Smooth muscle cell of the brain vasculature (primary cell): ENCODE results near the gene DOCK4.
A peak's percentile ranks its signal among the peaks of the same experiment; 100 is the strongest.
"Not testable (repeated sequence)": the region's sequence is repeated elsewhere in the genome, so short reads cannot be mapped to it uniquely, and the experiment has no call there.

ENCODE experiments used
- DNase-seq: peaks from one replicate; pipeline ENCODE4 v3.0.0-alpha.2; 2012; ENCODE audit warnings: low read depth, low spot score

Gene DOCK4

DNA sequence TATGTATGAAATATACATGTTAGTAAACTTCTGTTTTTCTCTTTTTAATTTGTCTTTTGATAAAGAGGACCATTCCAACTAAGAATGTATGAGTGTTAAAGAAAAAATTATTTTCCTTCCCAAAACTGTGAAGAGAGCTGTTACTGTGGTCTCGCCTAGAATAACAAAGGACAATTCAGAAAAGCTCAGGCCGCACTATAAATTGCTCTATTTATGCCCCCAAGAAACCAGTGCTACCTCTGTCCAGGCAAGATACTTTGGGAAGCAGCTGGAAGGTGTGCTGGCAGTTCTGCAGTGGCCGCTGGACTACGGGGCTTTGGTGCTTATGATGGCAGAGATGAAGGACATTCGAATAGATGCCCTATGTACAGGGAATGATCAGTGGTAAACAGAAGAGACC lies 252.1 kb downstream of the DOCK4 start:
- no peak for DNase-seq

DNA sequence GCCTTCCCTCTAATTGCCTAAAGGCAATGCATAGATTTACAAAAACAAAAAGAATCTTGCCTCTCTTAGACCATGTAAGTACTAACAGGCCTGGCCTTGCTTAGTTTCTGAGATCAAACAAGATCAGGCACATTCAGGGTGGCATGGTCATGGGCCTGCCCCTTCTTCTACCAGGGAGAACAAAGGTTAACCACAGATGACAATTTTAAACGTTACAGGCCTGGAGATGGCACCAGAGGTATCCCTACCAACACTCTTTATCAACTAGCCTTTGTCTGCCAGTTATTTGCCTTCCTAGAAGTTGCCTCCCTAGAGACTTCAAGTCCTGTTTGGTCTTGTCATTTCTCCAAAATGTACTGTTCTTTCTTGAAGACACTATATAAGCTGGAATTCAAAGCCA lies 252.6 kb downstream of the DOCK4 start:
- no peak for DNase-seq

DNA sequence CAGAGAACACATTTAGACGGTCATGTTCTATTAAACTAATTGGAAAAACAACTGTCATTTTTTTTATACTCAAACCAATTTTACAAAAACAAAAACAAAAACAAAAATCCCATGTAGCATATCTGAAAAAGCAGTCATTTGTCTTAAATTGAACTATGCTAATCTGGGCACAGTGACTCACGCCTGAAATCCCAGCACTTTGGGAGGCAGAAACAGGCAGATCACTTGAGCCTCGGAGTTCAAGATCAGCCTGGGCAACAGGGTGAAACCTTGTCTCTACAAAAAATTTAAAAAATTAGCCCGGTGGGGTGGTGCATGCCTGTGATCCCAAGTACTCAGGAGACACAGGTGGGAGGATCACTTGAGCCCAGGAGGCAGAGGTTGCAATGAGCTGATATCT lies 253.4 kb downstream of the DOCK4 start:
- no peak for DNase-seq

DNA sequence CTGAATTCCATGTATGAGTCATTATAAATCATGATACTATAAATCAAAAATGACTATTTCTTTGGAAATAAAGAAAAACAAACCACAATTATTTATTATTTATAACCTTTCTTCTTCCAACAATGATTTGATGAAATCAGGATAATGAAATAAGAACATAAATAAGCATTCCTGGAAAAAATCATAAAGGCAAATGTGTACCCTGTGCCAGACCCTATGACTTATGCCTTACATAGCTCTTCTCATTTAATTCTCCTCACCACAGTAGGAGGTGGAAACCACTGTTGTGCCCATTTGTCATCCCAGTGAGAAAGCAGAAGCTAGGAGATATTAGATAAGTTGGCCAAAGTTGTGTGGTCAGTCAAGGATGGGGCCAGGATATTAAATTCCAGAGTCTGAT lies 255.1 kb downstream of the DOCK4 start:
- DNase-seq = no peak

DNA sequence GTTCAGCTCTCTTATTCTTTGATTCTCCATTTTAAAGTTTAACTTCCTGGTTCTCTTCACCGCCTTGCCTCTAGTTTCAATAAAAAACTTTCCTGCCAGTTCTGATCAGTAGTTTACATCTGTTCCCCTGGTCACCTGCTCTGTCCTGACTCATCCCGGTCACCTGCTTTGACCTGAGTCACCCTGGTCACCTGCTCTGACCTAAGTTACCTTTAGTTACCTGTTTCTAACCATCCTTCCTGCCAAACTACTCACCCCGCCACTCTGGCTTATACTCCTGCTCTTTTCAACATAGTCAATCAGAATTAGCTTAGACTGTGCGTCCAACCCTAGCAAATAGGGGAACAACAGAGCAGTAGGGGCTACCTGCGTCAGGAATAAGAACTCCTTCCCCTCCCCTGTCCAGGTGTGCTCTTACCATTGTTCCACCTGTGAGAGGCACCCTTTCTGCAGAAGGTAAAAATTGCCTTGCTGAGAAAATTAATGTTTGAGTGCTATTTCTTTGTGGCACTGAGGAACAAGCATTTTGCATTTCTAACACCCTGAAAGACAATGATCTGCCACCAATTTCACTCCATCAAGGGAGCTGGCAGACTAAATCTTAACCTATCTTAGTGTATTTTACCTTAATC lies 263.6 kb downstream of the DOCK4 start:
- DNase-seq = no peak

DNA sequence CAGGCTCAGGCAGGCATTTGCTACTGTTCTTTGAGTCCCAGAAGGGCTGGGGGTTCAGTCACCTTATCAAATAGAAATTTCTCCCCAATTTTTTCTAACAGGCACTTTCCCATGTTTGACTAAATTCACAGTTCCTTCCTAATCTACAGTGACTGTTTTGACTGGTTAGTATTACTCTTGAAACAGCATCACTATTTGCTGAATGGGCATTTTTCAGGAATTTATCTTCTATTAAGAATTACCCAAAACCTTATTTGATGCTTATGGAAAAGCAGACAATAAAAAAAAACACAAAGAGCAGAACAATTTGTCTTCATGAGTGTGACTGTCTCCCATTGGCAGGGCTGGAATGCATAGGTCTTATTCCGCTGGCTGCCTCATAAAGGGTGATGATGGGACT lies 269.0 kb downstream of the DOCK4 start:
- no peak for DNase-seq

DNA sequence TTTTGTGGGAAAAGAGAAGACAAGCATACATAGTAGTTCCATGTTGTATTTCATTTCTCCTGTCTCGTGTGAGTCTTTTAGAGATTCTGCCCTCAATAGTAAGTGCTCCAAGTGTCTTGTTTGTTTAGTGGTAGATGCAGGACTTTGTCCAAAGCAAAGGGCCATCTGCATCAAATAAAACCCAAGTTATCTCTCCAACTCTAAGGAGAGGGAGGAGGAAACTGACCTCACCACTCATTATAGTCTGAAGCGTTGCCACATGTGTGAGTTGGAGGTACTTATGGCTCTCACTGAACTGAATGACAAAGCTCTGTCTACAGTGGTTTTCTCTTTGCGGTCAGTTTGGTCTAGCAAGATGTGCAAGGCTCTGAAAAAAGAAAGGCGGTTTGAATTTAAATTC lies 272.6 kb downstream of the DOCK4 start:
- no peak for DNase-seq

DNA sequence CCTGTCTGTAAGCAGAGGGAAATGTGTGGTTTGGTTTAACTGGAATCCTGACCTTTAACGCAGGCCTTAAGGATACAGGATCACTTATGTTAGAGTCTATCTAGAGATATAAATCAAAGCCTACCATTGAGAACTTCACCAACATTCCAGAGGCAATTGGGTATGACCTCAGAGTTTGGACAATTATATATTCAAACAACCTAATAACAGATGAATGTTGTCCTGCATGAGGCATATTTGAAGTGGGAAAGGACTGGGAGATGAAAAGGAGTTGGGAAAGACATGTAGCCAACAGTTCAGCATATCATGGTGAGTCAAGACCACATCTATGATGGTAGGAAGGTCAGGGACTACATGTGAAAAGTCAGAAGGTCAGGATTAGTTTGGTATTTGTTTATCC lies 274.2 kb downstream of the DOCK4 start:
- DNase-seq = no peak

DNA sequence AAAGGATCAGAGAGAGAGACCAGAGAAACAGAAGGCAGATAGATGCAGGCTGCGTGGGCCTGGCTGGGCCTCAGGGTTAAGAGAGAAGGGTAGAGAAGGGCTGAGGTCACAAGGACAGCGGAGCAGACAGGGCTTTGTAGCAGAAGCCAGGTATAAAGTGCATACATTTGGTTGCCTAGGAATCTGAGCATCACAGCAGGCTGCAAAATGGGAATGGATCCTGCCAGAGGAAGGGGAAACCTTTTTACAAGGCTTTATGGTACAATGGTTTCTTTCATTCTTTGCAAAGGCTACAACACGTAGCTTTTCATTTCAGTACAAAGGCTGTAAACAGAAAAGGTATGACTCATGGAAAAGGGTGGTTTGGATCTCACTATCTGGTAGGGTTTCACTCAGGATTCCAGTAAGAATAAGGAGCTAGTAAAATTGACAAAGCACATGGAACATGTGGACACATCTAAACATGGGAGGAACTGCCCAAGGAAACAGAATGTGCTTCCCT lies 275.1 kb downstream of the DOCK4 start:
- DNase-seq = no peak

DNA sequence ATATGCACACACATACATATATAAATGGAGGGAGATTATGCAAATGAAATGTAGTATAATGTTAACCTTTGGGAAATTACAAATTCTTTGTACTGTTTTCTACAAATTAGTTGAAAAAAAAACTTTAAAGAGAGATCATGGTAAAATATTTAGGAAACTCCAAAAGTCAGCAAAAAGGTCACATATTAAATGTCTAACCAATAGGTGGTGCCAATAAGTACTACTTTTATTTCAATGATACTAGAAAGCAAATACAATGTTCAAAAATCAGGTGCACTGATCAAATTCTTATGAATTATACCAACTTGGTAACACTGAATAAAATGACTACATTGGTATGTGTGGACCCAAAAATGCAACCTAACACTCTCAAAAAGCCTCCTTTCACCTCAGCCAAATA lies 276.9 kb downstream of the DOCK4 start:
- no peak for DNase-seq

DNA sequence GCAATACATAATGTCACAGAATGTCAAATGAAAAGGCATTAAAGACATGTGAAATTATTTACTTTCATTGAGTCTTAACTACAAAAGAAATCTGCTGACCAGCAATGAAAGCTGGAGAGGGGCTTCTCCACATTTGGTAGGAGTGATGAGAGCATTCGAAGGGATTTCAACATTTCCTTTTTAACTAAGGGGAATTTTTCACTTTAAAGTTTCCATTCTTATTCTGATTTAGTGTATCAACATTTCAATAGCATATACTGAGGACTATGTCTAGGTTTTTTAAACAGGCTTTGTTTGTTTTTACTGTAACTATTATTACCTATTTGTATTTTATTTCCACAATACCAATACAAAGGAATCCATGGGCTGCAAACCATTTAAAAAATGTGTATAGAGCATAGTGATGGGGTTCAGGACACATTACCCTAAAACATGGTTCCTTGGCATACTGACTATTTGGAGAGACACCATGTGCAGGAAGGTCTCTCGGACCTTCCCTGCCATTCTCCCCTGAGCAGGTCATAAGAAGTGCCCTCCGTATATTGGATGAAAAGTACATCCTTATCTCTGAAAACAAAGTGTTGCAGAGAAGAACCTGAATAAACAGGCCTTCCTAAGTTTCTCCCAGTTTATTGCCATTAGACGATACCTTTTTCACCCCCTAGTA lies 278.7 kb downstream of the DOCK4 start:
- DNase-seq = no peak

DNA sequence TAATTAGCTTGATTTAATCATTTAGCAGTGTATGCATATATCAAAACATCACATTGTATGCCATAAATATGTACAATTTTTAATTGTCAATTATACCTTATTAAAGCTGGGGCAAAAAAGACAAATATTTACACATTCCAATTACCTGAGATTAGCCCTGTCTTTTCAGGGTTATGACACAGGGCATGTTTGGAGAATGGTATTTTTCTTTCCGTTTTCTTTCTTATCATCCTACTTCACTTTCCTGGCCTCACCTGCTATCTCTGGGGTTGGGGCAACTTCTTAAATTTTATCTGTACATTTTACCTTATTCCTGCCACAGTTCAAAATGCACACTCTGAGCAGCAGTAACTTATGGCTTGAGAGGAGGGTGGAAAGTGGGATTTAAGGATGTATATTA lies 285.9 kb downstream of the DOCK4 start:
- no peak for DNase-seq

DNA sequence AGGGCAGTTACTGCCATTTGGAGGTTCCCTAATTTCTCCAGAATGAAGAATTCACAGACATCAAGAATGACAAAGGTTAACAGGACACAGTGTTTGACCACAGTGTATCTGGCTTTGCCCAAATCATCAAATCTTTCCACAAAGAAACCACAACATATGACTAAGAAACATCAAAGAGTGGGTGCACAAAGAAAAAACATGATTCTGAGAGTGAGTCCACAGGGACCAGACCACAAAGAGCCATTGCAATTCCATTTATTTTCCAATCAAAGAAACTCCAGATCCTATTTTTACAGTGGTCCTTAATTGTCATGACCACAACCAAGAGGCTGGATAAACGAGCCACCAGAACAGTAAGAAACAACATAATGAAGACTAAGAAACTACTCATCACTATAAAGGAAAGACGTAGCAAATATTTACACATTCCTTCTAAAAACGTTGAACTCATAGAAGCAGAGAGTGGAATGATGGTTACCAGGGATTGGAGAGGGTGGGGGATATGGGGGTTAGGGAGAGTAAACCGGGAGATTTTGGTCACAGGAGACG lies 286.5 kb downstream of the DOCK4 start:
- peak; percentile 13 for DNase-seq

DNA sequence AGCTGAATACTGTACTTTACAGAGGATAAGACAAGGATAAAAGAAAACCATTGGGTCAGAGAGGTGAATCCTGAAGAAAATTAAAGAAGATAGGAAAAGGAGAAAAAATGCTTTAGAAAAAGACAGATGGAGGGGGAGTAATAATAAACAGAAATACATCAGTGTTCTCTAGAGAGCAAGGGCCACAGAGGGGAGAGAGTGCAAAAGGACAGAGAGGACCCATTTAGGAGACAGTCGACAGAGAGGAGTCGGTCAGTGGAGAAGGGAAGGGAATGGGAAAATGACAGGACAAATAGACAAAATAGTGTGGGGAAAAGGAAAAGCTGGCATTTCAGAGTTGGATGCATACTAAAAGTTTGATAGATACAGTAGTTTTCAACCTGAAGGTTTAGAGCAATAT lies 287.0 kb downstream of the DOCK4 start:
- no peak for DNase-seq

DNA sequence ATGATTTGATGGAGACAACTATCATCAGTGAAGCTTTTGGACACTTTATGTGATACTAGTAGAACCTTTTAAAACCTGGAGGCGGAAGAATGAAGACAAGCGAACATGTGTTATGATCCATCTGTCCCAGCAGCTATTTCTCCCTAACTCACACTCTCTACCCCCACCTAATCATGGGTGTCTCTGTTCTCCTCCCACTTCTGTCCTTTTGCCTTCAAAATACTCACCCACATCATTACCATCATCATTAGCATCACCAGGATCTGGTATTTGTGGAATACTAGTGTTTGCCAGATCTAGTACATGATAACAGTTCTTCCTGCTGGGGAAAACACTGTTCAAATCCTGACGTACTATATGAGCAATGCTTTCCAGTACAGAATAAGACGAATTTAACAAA lies 287.7 kb downstream of the DOCK4 start:
- no peak for DNase-seq

DNA sequence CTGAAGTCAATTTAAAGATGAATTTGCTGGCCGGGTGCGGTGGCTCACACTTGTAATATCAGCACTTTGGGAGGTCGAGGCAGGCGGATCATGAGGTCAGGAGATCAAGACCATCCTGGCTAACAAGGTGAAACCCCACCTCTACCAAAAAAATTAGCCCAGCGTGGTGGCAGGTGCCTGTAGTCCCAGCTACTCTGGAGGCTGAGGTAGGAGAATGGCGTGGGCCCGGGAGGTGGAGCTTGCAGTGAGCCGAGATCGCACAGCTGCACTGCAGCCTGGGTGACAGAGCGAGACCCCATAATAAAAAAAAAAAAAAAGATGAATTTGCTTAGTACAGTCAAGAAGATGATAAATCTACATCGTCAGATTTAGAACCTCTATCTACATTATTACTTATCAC lies 288.8 kb downstream of the DOCK4 start:
- DNase-seq = not testable (repeated sequence)

DNA sequence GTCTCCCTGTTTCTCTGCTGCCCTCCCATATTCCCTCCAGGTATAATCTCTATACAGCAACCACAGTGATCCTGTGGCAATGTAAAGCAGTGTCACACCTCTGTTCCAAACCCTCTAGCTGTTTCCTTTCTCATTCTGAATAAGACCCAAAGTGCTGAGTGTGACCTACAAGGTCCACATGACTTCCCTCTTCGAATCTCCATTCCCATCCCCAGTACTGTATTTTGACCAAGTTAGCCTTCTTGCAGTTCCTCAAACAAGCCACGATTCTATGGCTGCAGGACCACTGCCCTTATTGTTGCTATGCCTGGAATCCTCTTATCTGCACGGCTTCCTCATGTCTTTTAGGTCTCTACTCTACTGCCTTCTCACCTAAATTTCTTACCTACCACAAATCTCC lies 291.9 kb downstream of the DOCK4 start:
- no peak for DNase-seq

DNA sequence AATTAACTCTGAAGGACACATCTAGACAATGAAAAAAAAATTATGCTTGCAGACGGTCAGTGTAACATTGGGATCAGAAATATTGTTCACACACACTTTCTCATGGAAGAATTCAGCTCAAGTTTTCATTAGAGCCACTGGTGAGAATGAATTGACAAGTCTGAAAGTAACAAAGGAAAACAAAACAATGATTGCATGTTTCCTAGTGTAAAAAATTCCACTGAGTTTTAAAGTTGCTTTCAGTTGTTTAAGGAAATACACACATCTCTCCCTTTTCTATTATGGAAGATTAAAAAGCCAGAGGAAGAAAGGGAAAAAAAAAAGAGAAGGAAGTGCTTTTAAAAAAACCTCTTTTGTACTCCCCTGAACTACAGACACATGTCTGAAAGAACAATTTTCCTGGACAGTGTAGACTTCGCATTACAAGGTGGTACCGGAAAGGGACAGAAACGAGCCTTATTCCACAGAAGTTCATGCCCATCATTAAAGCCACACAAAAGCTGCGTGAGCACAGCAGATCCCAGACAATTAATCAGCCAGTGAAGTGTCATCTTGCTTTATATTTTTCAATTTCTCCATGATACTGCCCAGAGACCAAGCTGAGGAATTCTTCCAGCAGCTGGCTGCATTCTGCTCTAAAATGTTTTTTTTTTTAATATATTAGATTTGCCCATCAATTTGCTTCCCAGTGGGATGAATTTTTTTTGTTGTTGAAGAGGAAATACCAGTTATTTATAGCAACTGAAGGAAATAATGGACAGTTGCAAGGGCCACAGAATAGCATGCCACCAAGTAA lies 294.8 kb downstream of the DOCK4 start:
- DNase-seq = no peak

DNA sequence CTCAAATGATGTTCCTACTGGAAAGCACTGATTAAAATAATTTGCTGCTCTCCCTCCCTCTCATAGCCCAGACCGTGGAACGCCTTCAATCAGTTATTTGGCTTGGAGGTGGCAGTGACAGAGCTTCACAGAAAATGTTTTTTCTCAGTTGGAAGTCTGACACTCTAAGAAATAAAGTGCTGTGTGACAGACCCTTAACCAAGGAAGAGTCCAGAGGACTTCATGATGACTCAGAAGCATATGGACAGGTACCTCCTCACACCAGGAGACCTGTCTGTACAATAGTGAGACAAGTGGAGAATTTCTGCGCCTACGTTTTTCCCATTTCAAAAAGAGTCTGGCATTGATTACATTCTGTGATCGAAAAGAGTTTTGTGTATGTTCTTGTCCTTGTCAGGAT lies 295.5 kb downstream of the DOCK4 start:
- no peak for DNase-seq

DNA sequence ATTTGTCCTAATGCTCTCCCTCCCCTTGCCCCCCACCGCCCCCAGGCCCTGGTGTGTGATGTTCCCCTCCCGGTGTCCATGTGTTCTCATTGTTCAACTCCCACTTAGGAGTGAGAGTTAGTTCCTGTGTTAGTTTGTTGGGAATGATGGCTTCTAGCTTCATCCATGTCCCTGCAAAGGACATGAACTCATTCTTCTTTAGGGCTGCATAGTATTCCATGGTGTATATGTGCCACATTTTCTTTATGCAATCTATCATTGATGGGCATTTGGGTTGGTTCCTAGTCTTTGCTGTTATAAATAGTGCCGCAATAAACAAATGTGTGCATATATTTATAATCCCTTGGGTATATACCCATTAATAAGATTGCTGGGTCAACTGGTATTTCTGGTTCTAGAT lies 297.5 kb downstream of the DOCK4 start:
- not testable (repeated sequence) for DNase-seq

DNA sequence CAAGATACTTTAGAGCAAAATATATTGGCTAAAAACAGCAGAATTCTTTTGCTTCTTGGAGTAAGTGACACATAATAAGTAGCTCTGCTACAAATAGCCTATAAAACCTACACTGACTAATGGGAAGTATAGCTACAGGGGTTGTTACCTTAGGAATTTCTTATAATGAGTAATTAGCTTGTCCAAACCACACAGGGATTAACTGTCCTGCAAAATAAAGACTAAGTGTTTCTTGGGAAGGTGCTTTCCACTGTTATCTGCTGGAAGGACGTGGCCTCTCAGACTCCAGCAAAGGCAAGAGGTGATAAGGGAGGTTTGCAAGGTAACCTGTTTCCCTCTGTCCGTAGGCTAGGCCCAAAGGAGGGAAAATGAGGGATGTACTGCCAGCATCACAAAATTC lies 302.4 kb downstream of the DOCK4 start:
- DNase-seq = no peak

DNA sequence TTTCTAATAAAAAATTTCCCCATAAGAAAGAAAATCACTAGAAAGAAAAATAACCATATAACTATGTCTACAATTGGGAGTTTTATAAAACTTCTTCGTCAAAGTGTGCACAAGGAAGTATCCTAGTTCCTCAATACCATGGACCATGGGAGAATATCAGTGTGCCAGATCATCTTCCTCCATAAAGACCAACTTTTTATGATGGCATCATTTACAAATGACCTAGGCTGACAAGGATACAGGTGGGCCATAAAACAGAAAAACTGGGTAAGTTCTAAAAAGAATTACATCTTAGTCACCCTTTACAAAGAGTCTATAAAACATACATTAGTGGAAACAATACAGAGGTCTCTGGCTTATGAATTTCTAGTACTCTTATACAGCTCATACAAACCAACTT lies 303.2 kb downstream of the DOCK4 start:
- DNase-seq = no peak

DNA sequence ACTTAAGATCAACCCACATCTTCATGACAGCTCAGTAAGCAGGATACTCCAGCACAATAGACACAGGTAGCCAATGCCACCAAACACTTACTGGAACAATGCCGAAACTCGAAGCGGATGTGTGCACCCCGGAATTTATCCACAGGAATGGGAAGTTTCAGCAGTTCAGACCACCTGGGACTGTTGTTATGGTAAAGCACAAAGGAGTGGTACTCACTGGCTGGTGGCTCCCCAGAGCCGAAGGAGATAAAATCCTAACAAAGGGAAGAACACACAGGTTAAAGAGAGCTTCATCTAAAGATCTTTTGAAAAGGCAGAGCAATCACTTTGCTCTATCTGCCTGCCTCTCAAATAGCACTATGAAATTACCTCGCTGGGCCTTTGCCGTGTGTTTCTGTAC lies 305.9 kb downstream of the DOCK4 start:
- no peak for DNase-seq
